ENCODE data around the gene ABCC4. TPM values are rescaled to one million over a fixed set of nuclear protein-coding genes. Genes with fewer than 3 reads are reported as not detected.
A peak's percentile ranks its signal among the peaks of the same experiment; 100 is the strongest.

Gene ABCC4, protein sequence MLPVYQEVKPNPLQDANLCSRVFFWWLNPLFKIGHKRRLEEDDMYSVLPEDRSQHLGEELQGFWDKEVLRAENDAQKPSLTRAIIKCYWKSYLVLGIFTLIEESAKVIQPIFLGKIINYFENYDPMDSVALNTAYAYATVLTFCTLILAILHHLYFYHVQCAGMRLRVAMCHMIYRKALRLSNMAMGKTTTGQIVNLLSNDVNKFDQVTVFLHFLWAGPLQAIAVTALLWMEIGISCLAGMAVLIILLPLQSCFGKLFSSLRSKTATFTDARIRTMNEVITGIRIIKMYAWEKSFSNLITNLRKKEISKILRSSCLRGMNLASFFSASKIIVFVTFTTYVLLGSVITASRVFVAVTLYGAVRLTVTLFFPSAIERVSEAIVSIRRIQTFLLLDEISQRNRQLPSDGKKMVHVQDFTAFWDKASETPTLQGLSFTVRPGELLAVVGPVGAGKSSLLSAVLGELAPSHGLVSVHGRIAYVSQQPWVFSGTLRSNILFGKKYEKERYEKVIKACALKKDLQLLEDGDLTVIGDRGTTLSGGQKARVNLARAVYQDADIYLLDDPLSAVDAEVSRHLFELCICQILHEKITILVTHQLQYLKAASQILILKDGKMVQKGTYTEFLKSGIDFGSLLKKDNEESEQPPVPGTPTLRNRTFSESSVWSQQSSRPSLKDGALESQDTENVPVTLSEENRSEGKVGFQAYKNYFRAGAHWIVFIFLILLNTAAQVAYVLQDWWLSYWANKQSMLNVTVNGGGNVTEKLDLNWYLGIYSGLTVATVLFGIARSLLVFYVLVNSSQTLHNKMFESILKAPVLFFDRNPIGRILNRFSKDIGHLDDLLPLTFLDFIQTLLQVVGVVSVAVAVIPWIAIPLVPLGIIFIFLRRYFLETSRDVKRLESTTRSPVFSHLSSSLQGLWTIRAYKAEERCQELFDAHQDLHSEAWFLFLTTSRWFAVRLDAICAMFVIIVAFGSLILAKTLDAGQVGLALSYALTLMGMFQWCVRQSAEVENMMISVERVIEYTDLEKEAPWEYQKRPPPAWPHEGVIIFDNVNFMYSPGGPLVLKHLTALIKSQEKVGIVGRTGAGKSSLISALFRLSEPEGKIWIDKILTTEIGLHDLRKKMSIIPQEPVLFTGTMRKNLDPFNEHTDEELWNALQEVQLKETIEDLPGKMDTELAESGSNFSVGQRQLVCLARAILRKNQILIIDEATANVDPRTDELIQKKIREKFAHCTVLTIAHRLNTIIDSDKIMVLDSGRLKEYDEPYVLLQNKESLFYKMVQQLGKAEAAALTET (N-terminal part only)
- total RNA-seq (2014; rRNA removed; shearing (Covaris generic)): 24.1 and 25.7 TPM in 2 replicates

DNA sequence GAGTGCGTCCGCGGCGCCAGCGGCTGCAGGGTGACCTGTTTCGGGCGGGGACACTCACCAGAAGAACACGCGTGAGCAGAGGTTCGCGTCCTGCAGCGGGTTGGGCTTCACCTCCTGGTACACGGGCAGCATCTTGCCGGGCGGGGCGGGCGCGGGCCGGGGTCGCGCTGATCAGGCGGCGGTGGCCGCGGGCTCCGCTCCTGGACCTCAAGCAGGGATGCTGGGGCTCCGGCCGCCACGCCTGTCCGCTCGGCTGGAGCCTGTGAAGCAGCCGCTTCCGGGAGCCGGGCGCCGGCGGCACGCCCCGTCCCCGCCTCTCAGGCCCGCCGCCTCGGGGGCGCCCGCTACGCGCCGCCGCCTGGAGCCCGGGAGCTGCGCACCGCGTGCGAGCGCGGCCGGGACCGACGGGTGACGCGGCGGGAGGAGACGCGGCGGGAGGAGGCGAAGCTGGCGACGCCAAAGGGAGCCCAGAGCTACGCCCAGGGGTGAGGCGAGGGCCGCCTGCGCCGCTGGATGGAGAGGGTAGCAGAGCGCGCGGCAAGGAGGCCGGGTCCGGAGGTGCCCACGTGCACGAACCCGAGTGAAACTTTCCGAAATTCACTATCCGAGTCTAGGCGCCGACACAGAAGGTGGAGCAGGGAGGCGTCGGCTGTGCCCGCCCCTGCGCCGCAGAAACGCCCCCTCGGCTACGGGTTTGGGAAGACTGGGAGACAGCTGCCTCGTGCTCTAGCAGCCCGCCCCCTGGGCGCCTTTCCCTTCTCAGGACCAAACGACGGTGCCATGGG is at the start of gene ABCC4:
TSS of gene ABCC4 (minus strand) at position 269 of the 785 bp plus-strand sequence. CDS start at position 132, 137 bp downstream.
- Histone ChIP-seq H3K4me1 (no peaks in the 10 kb centered on the region), H3K9me3 (replicated peaks) (0 out of 2 replicates have a peak, but pooled peaks cover 2% of the 10 kb centered on the region), H3K4me3 (peak within 1 kb of the TSS; percentile 94), H3K36me3 (no peaks in the 10 kb centered on the region), H3K27me3 (no peaks in the 10 kb centered on the region), H3K27ac (peak within 1 kb of the TSS; percentile 72)
- peak; percentile 85 to 87 for DNase-seq

DNA sequence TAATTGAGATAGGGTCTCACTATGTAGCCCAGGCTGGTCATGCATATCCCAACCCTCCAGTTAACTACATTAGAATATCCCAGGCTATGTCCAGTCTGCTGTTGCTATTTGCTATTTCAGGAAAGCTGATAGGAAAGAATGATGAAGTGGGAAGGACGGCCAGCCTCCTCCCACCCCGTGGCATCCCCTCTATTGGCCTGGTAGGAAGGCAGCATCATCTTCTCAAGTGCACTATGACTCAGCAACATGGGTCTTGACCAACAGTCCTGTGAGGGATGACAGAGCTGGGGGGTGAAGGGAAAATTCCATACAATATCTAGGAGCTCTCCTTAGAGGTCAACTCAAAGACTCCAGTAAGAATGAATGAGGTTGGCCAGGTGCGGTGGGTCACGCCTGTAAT is 48.0 kb upstream of the ABCC4 start:
- H3K27me3 ChIP-seq: no peaks in the 10 kb centered on the region
- no peak for DNase-seq
- H3K9me3 ChIP-seq (replicated peaks): no peaks in the 10 kb centered on the region
- H3K4me3 ChIP-seq: no peak overlapping the region
- H3K27ac ChIP-seq: no peak overlapping the region
- H3K36me3 ChIP-seq: no peaks in the 10 kb centered on the region
- H3K4me1 ChIP-seq: no peaks in the 10 kb centered on the region

DNA sequence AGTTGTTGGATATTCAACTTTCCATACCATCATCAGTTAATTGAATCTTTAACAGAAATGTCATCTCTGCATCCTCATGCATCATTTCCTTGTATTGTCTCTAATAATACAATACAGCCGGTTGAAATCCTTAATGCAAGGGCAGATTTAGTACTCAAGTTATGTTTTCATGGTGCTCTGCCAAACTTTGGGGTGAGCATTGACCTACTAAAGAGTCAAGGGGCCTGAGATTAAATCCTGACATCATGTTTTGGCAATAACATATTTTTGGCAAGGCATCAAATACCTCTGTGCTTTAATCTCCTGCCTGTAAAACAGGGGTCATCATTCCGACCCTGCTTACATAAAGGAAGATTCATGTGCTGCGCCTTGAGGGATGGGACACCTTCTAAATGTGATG is 42.7 kb upstream of the ABCC4 start:
- Histone ChIP-seq H3K4me3 (no peak overlapping the region), H3K9me3 (replicated peaks) (no peaks in the 10 kb centered on the region), H3K4me1 (no peaks in the 10 kb centered on the region), H3K27ac (no peak overlapping the region), H3K36me3 (no peaks in the 10 kb centered on the region), H3K27me3 (no peaks in the 10 kb centered on the region)
- DNase-seq: no peak

DNA sequence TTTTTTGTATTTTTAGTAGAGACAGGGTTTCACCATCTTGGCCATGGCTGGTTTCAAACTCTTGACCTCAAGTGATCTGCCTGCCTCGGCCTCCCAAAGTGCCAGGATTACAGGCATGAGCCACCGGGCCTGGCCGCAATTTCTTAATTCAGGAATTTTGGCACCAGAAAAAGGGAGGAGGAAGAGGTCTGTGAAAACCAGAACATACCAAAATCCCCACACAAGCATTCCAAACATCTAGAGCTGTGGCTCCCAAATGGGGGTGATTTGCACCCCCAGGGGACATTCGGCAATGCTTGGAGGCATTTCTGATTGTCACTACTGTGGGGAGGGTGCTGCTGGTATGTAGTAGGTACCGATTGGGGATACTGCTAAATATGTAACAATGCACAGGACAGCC is 40.2 kb upstream of the ABCC4 start:
- H3K27ac ChIP-seq: no peak overlapping the region
- no peak for DNase-seq
- H3K27me3 ChIP-seq: no peaks in the 10 kb centered on the region
- no peaks in the 10 kb centered on the region for H3K4me1 ChIP-seq
- no peak overlapping the region for H3K4me3 ChIP-seq
- H3K9me3 ChIP-seq (replicated peaks): no peaks in the 10 kb centered on the region
- no peaks in the 10 kb centered on the region for H3K36me3 ChIP-seq

DNA sequence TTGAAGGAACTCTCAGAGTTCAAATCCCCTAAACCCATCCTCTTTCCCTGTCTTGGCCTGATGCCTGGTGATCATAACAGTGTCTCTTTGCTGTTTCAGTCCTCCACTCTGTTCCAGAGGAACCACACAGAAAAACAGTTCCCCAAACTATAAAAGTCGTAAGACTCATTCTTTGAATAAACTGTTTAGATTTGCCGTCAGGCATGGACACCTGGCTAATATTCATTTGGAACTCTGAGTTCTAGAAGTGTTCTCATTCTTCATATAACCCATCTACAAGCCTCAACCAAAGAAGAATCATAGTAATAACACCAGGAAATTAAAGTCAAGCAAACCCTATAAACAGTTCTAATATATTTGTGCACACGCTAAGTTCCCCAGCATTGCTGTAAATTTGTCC is 37.7 kb upstream of the ABCC4 start:
- no peak overlapping the region for H3K27ac ChIP-seq
- H3K9me3 ChIP-seq (replicated peaks): no peaks in the 10 kb centered on the region
- H3K27me3 ChIP-seq: no peaks in the 10 kb centered on the region
- no peak for DNase-seq
- H3K4me3 ChIP-seq: no peak overlapping the region
- no peaks in the 10 kb centered on the region for H3K36me3 ChIP-seq
- no peaks in the 10 kb centered on the region for H3K4me1 ChIP-seq

DNA sequence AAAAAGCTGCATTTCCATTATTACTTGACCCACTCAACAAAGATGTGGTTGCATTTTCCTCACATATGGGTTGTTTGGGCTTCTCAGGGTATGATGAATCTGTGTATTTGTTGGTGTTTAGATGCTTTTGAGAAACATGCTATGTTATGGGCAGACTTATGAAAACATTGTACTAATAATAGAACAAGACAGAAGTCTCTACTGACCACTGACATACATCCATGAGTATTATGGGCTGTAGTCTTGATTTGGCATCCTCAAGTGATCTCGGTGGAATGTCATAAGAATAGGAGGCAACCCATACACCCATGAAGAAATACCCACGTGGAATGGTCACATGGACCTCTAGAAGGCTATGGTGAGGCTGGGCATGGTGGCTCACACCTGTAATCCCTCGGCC is 36.3 kb upstream of the ABCC4 start:
- Histone ChIP-seq H3K27me3 (no peaks in the 10 kb centered on the region), H3K27ac (no peak overlapping the region), H3K9me3 (replicated peaks) (no peaks in the 10 kb centered on the region), H3K4me3 (no peak overlapping the region), H3K36me3 (no peaks in the 10 kb centered on the region), H3K4me1 (no peaks in the 10 kb centered on the region)
- no peak for DNase-seq

DNA sequence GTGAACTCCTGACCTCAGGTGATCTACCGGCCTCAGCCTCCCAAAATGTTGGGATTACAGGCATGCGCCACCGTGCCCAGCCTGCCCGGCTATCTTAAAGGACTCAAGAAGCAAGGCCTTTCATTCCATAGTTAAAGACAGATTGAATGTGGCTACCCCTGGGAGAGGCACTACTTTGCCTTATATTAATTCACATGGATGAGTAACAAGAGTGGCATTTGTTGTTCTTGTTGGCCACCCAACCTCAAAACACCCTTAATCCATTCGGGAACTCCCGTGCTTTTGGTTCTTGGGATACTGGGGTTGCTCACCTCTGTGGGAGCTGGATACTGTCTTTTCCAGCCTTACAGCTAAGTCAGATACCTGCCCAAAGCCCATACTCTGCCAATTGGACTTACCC is 34.4 kb upstream of the ABCC4 start:
- H3K27me3 ChIP-seq: no peaks in the 10 kb centered on the region
- H3K9me3 ChIP-seq (replicated peaks): no peaks in the 10 kb centered on the region
- no peaks in the 10 kb centered on the region for H3K4me1 ChIP-seq
- H3K27ac ChIP-seq: no peak overlapping the region
- no peak overlapping the region for H3K4me3 ChIP-seq
- DNase-seq: no peak
- no peaks in the 10 kb centered on the region for H3K36me3 ChIP-seq

DNA sequence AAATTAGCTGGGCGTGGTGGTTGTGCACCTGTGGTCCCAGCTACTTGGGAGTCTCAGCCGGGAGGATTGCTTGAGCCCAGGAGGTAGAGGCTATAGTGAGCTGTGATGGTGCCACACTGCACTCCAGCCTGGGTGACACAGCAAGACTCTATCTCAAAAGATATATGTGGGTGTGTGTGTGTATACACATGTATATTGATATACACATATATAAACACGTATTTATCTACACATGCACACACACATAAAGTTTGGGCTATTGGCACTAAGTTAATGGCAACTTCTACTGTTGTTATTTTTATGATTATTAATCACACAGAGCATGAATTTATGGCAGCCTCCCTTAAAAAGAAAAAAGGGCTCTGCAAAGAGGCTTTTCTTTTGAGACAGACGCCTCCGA is 27.1 kb upstream of the ABCC4 start:
- Histone ChIP-seq H3K36me3 (no peaks in the 10 kb centered on the region), H3K4me3 (no peak overlapping the region), H3K4me1 (no peaks in the 10 kb centered on the region), H3K27ac (no peak overlapping the region), H3K9me3 (replicated peaks) (no peaks in the 10 kb centered on the region), H3K27me3 (no peaks in the 10 kb centered on the region)
- DNase-seq: no peak

DNA sequence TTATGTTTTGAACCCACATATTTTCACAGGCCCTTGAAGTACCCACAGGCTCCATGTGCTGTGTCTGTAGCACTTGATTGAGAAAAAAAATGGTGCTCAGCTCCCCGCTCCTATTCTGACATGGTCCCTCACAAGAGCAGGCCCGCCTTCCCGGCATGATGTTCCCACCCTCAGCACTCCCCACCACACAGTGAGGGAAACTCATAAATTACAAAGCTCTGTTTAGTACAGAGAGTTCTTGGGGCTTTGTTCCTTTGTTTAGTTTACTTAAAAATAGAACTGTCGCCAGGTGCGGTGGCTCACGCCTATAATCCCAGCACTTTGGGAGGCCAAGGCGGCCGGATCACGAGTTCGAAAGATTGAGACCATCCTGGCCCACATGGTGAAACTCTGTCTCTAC is 25.9 kb upstream of the ABCC4 start:
- H3K4me1 ChIP-seq: no peaks in the 10 kb centered on the region
- H3K27me3 ChIP-seq: no peaks in the 10 kb centered on the region
- H3K4me3 ChIP-seq: no peak overlapping the region
- no peak overlapping the region for H3K27ac ChIP-seq
- no peaks in the 10 kb centered on the region for H3K36me3 ChIP-seq
- H3K9me3 ChIP-seq (replicated peaks): no peaks in the 10 kb centered on the region
- peak; percentile 11 to 26 for DNase-seq

DNA sequence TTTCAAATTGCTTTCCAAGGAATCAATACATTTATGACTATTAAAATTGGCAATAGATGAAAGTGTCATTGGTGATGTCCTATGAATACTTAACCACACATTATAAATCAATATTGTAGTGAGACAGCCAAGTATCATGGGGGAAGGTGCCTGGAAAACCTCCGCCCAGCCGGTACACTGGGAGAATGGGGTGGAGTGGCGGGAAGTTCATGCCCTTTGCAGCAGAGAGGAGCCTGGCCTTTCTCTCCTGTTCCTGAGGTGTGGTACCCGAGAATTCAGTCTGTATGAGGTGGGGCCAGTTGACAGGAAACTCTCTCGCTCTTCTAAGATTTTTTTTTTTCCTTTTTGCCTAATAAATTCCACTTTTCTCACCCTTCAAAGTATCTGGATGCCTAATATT is 25.4 kb upstream of the ABCC4 start:
- Histone ChIP-seq H3K27me3 (no peaks in the 10 kb centered on the region), H3K4me1 (no peaks in the 10 kb centered on the region), H3K9me3 (replicated peaks) (no peaks in the 10 kb centered on the region), H3K36me3 (no peaks in the 10 kb centered on the region), H3K4me3 (no peak overlapping the region), H3K27ac (no peak overlapping the region)
- DNase-seq: no peak

DNA sequence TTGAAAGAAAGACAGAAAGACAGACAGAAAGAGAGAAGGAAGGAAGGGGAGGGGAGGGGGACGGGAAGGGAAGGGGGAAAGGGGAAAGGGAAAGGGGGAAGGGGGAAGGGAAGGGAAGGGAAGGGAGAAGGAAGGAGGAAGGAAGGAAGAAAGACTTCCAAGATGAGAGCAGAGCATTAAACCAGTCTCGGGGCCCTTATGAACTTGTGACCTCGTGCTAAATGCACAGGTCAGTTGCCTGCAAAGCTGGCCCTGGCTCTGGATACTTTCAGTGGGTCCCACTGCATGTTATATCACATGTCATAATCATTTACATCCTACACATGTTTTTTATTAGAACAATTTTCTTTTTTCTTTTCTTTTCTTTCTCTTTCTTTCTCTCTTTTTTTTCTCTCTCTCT is 24.2 kb upstream of the ABCC4 start:
- DNase-seq: no peak
- Histone ChIP-seq H3K9me3 (replicated peaks) (no peaks in the 10 kb centered on the region), H3K4me1 (no peaks in the 10 kb centered on the region), H3K4me3 (no peak overlapping the region), H3K27me3 (no peaks in the 10 kb centered on the region), H3K27ac (no peak overlapping the region), H3K36me3 (no peaks in the 10 kb centered on the region)

DNA sequence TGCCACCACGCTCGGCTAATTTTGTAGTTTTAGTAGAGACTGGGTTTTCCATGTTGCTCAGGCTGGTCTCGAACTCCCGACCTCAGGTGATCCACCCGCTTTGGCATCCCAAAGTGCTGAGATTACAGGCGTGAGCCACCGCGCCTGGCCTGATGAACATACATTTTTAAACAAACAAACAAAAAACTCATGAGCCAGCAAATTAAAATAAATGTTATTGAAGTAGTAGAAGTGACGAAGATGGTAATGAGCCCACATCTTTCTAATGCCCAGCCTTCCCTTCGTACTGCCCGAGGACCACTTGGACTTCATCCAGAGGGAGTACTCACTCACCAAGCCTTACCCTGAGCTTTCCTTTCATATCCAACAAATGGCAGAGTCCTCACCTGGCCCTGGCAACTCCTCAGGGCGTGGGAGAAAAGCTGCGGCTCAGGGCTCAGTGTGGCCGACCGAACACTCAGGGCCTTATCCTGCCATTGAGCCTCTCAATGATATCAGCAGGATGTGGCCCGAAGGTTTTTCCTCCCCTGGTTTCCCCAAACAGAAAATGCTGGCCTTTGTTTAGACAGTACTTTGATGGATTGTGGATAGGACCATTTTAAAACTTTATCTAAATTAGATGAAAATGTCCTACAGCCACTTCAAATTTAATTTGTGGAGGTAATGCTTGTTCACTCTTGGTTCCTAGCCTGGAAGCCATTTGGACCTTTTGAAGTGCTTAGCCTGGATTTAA is 22.8 kb upstream of the ABCC4 start:
- Histone ChIP-seq H3K27me3 (no peaks in the 10 kb centered on the region), H3K27ac (no peak overlapping the region), H3K9me3 (replicated peaks) (no peaks in the 10 kb centered on the region), H3K4me1 (no peaks in the 10 kb centered on the region), H3K36me3 (no peaks in the 10 kb centered on the region), H3K4me3 (no peak overlapping the region)
- DNase-seq: no peak

DNA sequence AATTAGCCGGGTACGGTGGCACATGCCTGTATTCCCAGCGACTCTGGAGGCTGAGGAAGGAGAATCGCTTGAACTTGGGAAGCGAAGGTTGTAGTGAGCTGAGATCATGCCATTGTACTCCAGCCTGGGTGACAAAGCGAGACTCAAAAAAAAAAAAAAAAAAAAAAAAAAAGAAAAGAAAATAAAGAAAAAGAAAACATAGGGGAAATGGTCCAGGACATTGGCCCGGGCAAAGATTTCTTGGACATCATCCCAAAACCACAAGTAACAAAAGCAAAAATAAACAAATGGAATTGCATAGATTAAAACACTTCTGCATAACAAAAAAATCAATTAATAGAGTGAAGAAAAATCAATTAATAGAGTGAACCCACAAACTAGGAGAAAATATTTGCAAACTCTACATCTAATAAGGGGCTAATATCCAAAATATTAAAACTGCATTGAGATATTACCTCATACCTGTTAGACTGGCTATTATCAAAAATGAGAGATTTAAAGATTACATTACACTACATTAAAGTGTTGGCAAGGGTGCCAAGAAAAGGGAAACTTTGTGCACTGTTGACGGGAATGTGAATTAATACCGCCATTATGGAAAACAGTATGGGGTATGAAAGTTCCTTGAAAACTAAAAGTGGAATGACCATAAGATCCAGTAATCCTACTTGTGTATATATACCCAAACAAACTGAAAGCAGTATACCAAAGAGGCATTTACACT is 18.5 kb upstream of the ABCC4 start:
- Histone ChIP-seq H3K4me1 (no peaks in the 10 kb centered on the region), H3K9me3 (replicated peaks) (no peaks in the 10 kb centered on the region), H3K36me3 (no peaks in the 10 kb centered on the region), H3K4me3 (no peak overlapping the region), H3K27ac (no peak overlapping the region), H3K27me3 (no peaks in the 10 kb centered on the region)
- DNase-seq: no peak

Data from SJCRH30 (cell line).